SK-N-SH (cell line): Measurements from ENCODE around the gene GRIP1. TPM values are rescaled to one million over a fixed set of nuclear protein-coding genes. Genes with fewer than 3 reads are reported as not detected.

Experiments used
- CTCF ChIA-PET: fragments of 300-600, 350-600 bp; formaldehyde crosslinking; extraction: SDS; loops from one replicate; lab custom pipeline; 2021; lab: Yijun Ruan, JAX
- POLR2A ChIA-PET: fragments of 350-600 bp; sonication (Branson Sonifier 250); formaldehyde crosslinking; extraction: SDS; loops from one replicate; lab custom pipeline; 2020; ENCODE audit warnings: antibody characterized with exemption, inconsistent platforms; lab: Yijun Ruan, JAX
- DNase-seq: peaks from one replicate; pipeline ENCODE4 v3.0.0; 2012
- H2AFZ ChIP-seq: fragments of 200-600 bp; sonication (generic); 2 replicates; pipeline ENCODE4 v1.8.1; 2016; ENCODE audit warnings: antibody characterized with exemption, mild to moderate bottlenecking, low read depth
- H3F3A ChIP-seq: fragments of 200-600 bp; sonication (generic); replicated peaks from 2 replicates; pipeline ENCODE3; 2016; ENCODE audit warnings: antibody characterized with exemption, mild to moderate bottlenecking; ENCODE audit not compliant: insufficient read depth
- H3K27ac ChIP-seq, 2 experiments: fragments of 200-500 bp in 1 of 2; fragments of 200-600 bp in 1 of 2; sonication (Bioruptor generic) in 1 of 2; sonication (generic), shearing (Covaris generic) in 1 of 2; 2 replicates each; pipeline versions ENCODE4 v1.5.1 to v1.6.1; 2014 to 2016; ENCODE audit warnings: low read depth in 2 of 2, inconsistent platforms in 1 of 2, low read length in 1 of 2, mild to moderate bottlenecking in 1 of 2, mixed read lengths in 1 of 2
- H3K27me3 ChIP-seq: fragments of 200-600 bp; sonication (generic), shearing (Covaris generic); 2 replicates; pipeline ENCODE4 v1.6.1; 2016; ENCODE audit warnings: mixed run types; ENCODE audit not compliant: insufficient read depth
- H3K36me3 ChIP-seq, 2 experiments: fragments of 200-500 bp in 1 of 2; fragments of 200-600 bp in 1 of 2; sonication (Bioruptor generic) in 1 of 2; sonication (generic) in 1 of 2; replicated peaks in 1 of 2; 2 replicates each; pipeline versions ENCODE3 to v1.5.1; 2014 to 2016; ENCODE audit warnings: low read length in 1 of 2, mild to moderate bottlenecking in 1 of 2; ENCODE audit not compliant: insufficient read depth in 2 of 2, control insufficient read depth in 1 of 2
- H3K4me1 ChIP-seq, 2 experiments: fragments of 200-500 bp in 1 of 2; fragments of 200-600 bp in 1 of 2; sonication (Bioruptor generic) in 1 of 2; sonication (generic), shearing (Covaris generic) in 1 of 2; 2 replicates each; pipeline versions ENCODE4 v1.5.1 to v1.6.1; 2014 to 2016; ENCODE audit warnings: low read depth in 1 of 2, low read length in 1 of 2, mixed run types in 1 of 2; ENCODE audit not compliant: insufficient read depth in 2 of 2, control insufficient read depth in 1 of 2
- H3K4me2 ChIP-seq: fragments of 200-600 bp; sonication (generic), shearing (Covaris generic); 2 replicates; pipeline ENCODE4 v1.6.1; 2017; ENCODE audit warnings: mixed run types
- H3K4me3 ChIP-seq, 2 experiments: fragments of 200-500 bp in 1 of 2; fragments of 200-600 bp in 1 of 2; sonication (Bioruptor generic) in 1 of 2; sonication (generic), shearing (Covaris generic) in 1 of 2; 2 replicates each; pipeline versions ENCODE4 v1.5.1 to v1.8.1; 2014 to 2016; ENCODE audit warnings: low read depth in 2 of 2, inconsistent platforms in 1 of 2, low read length in 1 of 2, mild to moderate bottlenecking in 1 of 2, mixed read lengths in 1 of 2, moderate library complexity in 1 of 2
- H3K79me2 ChIP-seq: fragments of 200-600 bp; sonication (generic); 2 replicates; pipeline ENCODE4 v1.8.1; 2017; ENCODE audit warnings: mild to moderate bottlenecking; ENCODE audit not compliant: insufficient read depth
- H3K9ac ChIP-seq: fragments of 200-600 bp; sonication (generic); 2 replicates; pipeline ENCODE4 v1.6.1; 2017; ENCODE audit warnings: mixed run types
- H3K9me2 ChIP-seq: fragments of 200-600 bp; sonication (generic); 2 replicates; pipeline ENCODE4 v1.6.1; 2017; ENCODE audit warnings: mixed run types
- H3K9me3 ChIP-seq: fragments of 200-600 bp; sonication (generic); 2 replicates; pipeline ENCODE4 v1.6.1; 2017; ENCODE audit warnings: mixed run types, mild to moderate bottlenecking, moderate library complexity
- H4K20me1 ChIP-seq: fragments of 200-600 bp; sonication (generic); 2 replicates; pipeline ENCODE4 v1.6.1; 2017; ENCODE audit warnings: mild to moderate bottlenecking, mixed run types; ENCODE audit not compliant: insufficient read depth
- CTCF ChIP-seq: fragments of 200-600 bp; sonication (generic); IDR thresholded peaks from 2 replicates; pipeline ENCODE4 v1.6.1; 2017; ENCODE audit warnings: antibody characterized with exemption, mild to moderate bottlenecking, moderate library complexity
- EP300 ChIP-seq, 2 experiments: IDR thresholded peaks; 2 replicates each; pipeline versions ENCODE4 v1.4.0 to v1.6.1; 2012; ENCODE audit warnings: borderline replicate concordance in 1 of 2, low read depth in 1 of 2, low read length in 1 of 2
- NRF1 ChIP-seq: IDR thresholded peaks from 2 replicates; pipeline ENCODE4 v1.6.1; 2012; ENCODE audit warnings: low read depth, mild to moderate bottlenecking, low read length
- PBX3 ChIP-seq: IDR thresholded peaks from 2 replicates; pipeline ENCODE4; 2012
- REST ChIP-seq: IDR thresholded peaks from 2 replicates; pipeline ENCODE4 v1.6.1; 2012; ENCODE audit warnings: mild to moderate bottlenecking, low read depth, low read length, moderate library complexity
- RFX5 ChIP-seq: IDR thresholded peaks from 2 replicates; pipeline ENCODE4 v1.6.1; 2012; ENCODE audit warnings: mild to moderate bottlenecking, improper control_type of control experiment, low read length
- SIN3A ChIP-seq: IDR thresholded peaks from 2 replicates; pipeline ENCODE4 v1.6.1; 2012; ENCODE audit warnings: low read depth, mild to moderate bottlenecking, low read length, moderate library complexity, borderline replicate concordance
- SMC3 ChIP-seq: IDR thresholded peaks from 2 replicates; pipeline ENCODE4 v1.6.1; 2012; ENCODE audit warnings: low read depth, low read length, improper control_type of control experiment
- WGBS: methylation state at CpG from one replicate; pipeline ENCODE4 v1.1.6; 2017; ENCODE audit warnings: low lambda C conversion rate; 5-methylcytosine and 5-hydroxymethylcytosine counted together
- polyA plus RNA-seq, 3 experiments: library from polyadenylated mRNA; depleted of rRNA; stranded (reverse); fragments of >200 nt; gene quantifications; 2 replicates each; pipeline ENCODE4 v1.2.3, GENCODE V29; 2012

Gene GRIP1
- polyA plus RNA-seq, 1 of the 3 experiments (the other 2 are of a cell fraction), result 0.07 TPM

GRCh38 chr12:66361703-66362102 is 317.2 kb downstream of the GRIP1 start:
- no peaks in the 10 kb centered on the region for H3K9me2 ChIP-seq
- H3K79me2 ChIP-seq, result no peaks in the 10 kb centered on the region
- H3K9me3 ChIP-seq, result no peaks in the 10 kb centered on the region
- H3K4me2 ChIP-seq, result no peak overlapping the region
- peak overlapping the region in 1 of 2 experiments; percentile 13; a peak in 1 of 4 replicates for H3K27ac ChIP-seq
- no peak for DNase-seq
- H3K27me3 ChIP-seq, result no peaks in the 10 kb centered on the region
- no peaks in the 10 kb centered on the region for H3F3A ChIP-seq
- no peak overlapping the region for H3K9ac ChIP-seq
- WGBS, result 66% methylated on average over 4 of the region's 4 CpGs
- no peak overlapping the region for H3K4me3 ChIP-seq
- CTCF ChIA-PET, result interaction anchor here (0.6 to 2.7 kb wide), 5 partner anchors 9 to 47 kb away, joined by 3 to 16 read pairs (median 3); no protein-coding TSS in a partner anchor
- no peak overlapping the region for H2AFZ ChIP-seq
- no peaks in the 10 kb centered on the region for H3K36me3 ChIP-seq
- H3K4me1 ChIP-seq, result peaks cover 0 to 7% of the 10 kb centered on the region in 2 experiments; a peak in 1 of 4 replicates
- TF ChIP-seq RFX5 (no peak), EP300 (IDR thresholded peaks at IDR 0.05; ENCODE audit: borderline replicate concordance in 1 of 2, low read depth in 1 of 2, low read length in 1 of 2) (no peak), CTCF (no peak)
- TF ChIP-seq, all 33 proteins: peak for 0
- no peaks in the 10 kb centered on the region for H4K20me1 ChIP-seq
- POLR2A ChIA-PET, result no interaction called here

DNA sequence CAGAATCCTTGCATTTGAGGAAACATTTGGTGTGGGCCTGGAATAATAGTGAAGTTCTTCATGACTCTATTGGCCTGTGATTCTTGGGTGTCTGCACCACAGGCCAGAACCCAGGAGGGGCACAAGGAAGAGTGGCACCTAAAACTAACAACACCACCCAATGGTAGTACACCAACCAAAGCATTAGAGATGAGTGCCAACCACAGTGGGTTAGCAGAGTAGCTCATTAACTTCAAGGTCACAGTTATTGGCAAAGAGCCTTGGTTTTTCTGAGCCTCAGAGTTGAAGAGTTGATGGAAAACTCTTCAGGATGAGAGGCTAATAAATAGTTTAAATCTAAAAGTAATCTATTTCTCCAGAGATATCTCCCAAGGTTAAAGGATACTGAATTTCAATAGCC is 319.6 kb downstream of the GRIP1 start:
- CTCF ChIA-PET, result no interaction called here
- no peaks in the 10 kb centered on the region for H3K9me3 ChIP-seq

More for the DNA sequence above, 319.6 kb downstream of the GRIP1 start:
- DNase-seq, result no peak
- Histone ChIP-seq H2AFZ (no peak overlapping the region), H3K27me3 (no peaks in the 10 kb centered on the region), H3K4me2 (no peak overlapping the region), H3K9ac (no peak overlapping the region), H3K27ac (no peak overlapping the region), H3K79me2 (no peaks in the 10 kb centered on the region), H3K4me3 (no peak overlapping the region), H3F3A (no peaks in the 10 kb centered on the region), H4K20me1 (no peaks in the 10 kb centered on the region), H3K36me3 (no peaks in the 10 kb centered on the region), H3K4me1 (peaks cover 0 to 11% of the 10 kb centered on the region in 2 experiments; a peak in 1 of 4 replicates), H3K9me2 (no peaks in the 10 kb centered on the region)
- TF ChIP-seq REST (no peak), NRF1 (no peak), SIN3A (no peak), PBX3 (no peak), SMC3 (no peak)
- POLR2A ChIA-PET, result interaction anchor here (0.6 kb wide), 1 partner anchor 37 kb away, joined by 3 read pairs; no protein-coding TSS in a partner anchor
